Endothelial cell of umbilical vein (primary cell): Measurements from ENCODE around the gene SLC23A2. TPM values are rescaled to one million over a fixed set of nuclear protein-coding genes. Genes with fewer than 3 reads are reported as not detected.
A peak's percentile ranks its signal among the peaks of the same experiment; 100 is the strongest.

Source experiments
- BruUV-seq: library from RNA; stranded (reverse); fragments of 400-500 nt; replicated peaks from 2 replicates; lab custom pipeline; 2021; lab: Mats Ljungman, UMichigan
- CTCF ChIA-PET: fragments of 300-600, 350-600 bp; sonication (Branson Sonifier 250); formaldehyde crosslinking; loops from one replicate; lab custom pipeline; 2021; ENCODE audit warnings: antibody characterized with exemption, inconsistent platforms; lab: Charles Lee
- POLR2A ChIA-PET: fragments of 300-600, 350-600 bp; sonication (Branson Sonifier 250); formaldehyde crosslinking; loops from one replicate; lab custom pipeline; 2021; ENCODE audit warnings: antibody characterized with exemption, inconsistent platforms; lab: Charles Lee
- DNase-seq: peaks from one replicate; pipeline ENCODE4 v3.0.0-alpha.2; 2011; ENCODE audit warnings: low read depth, low spot score
- FAIRE-seq: peaks from 2 replicates; lab custom pipeline; 2011; peaks lifted over from hg19 to GRCh38; lab: Jason Lieb, UNC
- H2AFZ ChIP-seq: 2 replicates; pipeline ENCODE4 v1.6.0; 2012; ENCODE audit warnings: low read depth, low read length, control low read depth, inconsistent platforms
- H3K27ac ChIP-seq: 2 replicates; pipeline ENCODE4 v1.5.1; 2011; ENCODE audit warnings: low read depth, mild to moderate bottlenecking, control low read depth, low read length, moderate library complexity; ENCODE audit not compliant: insufficient read depth
- H3K27me3 ChIP-seq, 2 experiments: 2 replicates each; pipeline versions ENCODE4 v1.6.0 to v1.6.1; 2011; ENCODE audit warnings: low read length in 2 of 2, mixed read lengths in 1 of 2; ENCODE audit not compliant: control insufficient read depth in 2 of 2, insufficient read depth in 2 of 2
- H3K36me3 ChIP-seq, 2 experiments: 2 replicates in 1 of 2; 3 replicates in 1 of 2; pipeline ENCODE4 v1.5.1; 2011; ENCODE audit warnings: low read length in 2 of 2, mild to moderate bottlenecking in 1 of 2, moderate library complexity in 1 of 2; ENCODE audit not compliant: control insufficient read depth in 2 of 2, insufficient read depth in 2 of 2; ENCODE audit errors: extremely low read depth in 1 of 2
- H3K4me1 ChIP-seq: 3 replicates; pipeline ENCODE4 v1.5.1; 2011; ENCODE audit warnings: mild to moderate bottlenecking, low read length; ENCODE audit not compliant: control insufficient read depth, insufficient read depth; ENCODE audit errors: extremely low read depth
- H3K4me2 ChIP-seq: 2 replicates; pipeline ENCODE4 v1.6.1; 2011; ENCODE audit warnings: low read length, control low read depth, mixed read lengths; ENCODE audit not compliant: insufficient read depth
- H3K4me3 ChIP-seq, 3 experiments: fragments of 200-600 bp in 1 of 3; sonication (generic), shearing (Covaris generic) in 1 of 3; replicated peaks in 1 of 3; 2 replicates each; pipeline ENCODE4 v1.5.1; 2011 to 2016; ENCODE audit warnings: control low read depth in 3 of 3, low read length in 3 of 3, mild to moderate bottlenecking in 2 of 3, inconsistent platforms in 1 of 3, low read depth in 1 of 3, moderate library complexity in 1 of 3; ENCODE audit not compliant: insufficient read depth in 1 of 3
- H3K79me2 ChIP-seq: 2 replicates; pipeline ENCODE4 v1.6.0; 2012; ENCODE audit warnings: low read length, inconsistent platforms; ENCODE audit not compliant: control insufficient read depth, insufficient read depth
- H3K9ac ChIP-seq: replicated peaks from 2 replicates; pipeline ENCODE3; 2011; ENCODE audit warnings: low read length, control low read depth; ENCODE audit not compliant: insufficient read depth; ENCODE audit errors: extremely low read depth
- H3K9me1 ChIP-seq: replicated peaks from 3 replicates; pipeline ENCODE4 v1.6.0; 2011; ENCODE audit warnings: mild to moderate bottlenecking, low read length; ENCODE audit not compliant: control insufficient read depth, insufficient read depth; ENCODE audit errors: extremely low read depth
- H3K9me3 ChIP-seq: replicated peaks from 2 replicates; pipeline ENCODE4 v1.5.1; 2012; ENCODE audit warnings: low read length, inconsistent platforms; ENCODE audit not compliant: control insufficient read depth, insufficient read depth
- H4K20me1 ChIP-seq: replicated peaks from 2 replicates; pipeline ENCODE3; 2011; ENCODE audit warnings: mild to moderate bottlenecking, low read length; ENCODE audit not compliant: control insufficient read depth, insufficient read depth; ENCODE audit errors: extremely low read depth
- EZH2 ChIP-seq: IDR thresholded peaks from 2 replicates; pipeline ENCODE4 v1.6.1; 2012; ENCODE audit warnings: borderline replicate concordance, low read depth, mild to moderate bottlenecking, moderate library complexity, low read length, inconsistent platforms; ENCODE audit not compliant: severe bottlenecking
- FOS ChIP-seq: IDR thresholded peaks from 2 replicates; pipeline ENCODE4 v1.6.1; 2011; ENCODE audit warnings: mild to moderate bottlenecking, low read length, moderate library complexity, borderline replicate concordance; ENCODE audit not compliant: insufficient read depth
- GATA2 ChIP-seq: IDR thresholded peaks from 2 replicates; pipeline ENCODE4 v1.7.0; 2011; ENCODE audit warnings: low read depth, mild to moderate bottlenecking, moderate library complexity, mixed read lengths, low read length; ENCODE audit not compliant: insufficient read length, insufficient read depth
- JUN ChIP-seq: IDR thresholded peaks from 2 replicates; pipeline ENCODE4 v1.6.1; 2011; ENCODE audit warnings: borderline replicate concordance, low read depth; ENCODE audit not compliant: insufficient read length, insufficient read depth
- MYC ChIP-seq: IDR thresholded peaks from one replicate; pipeline ENCODE4 v1.6.1; 2011; ENCODE audit warnings: mild to moderate bottlenecking, low read depth, low read length
- POLR2A ChIP-seq: IDR thresholded peaks from 2 replicates; pipeline ENCODE4 v1.6.1; 2012; ENCODE audit warnings: low read depth, mild to moderate bottlenecking, control low read depth, low read length
- POLR2AphosphoS5 ChIP-seq: IDR thresholded peaks from 2 replicates; pipeline ENCODE4 v1.6.1; 2012; ENCODE audit warnings: low read depth, mild to moderate bottlenecking, control low read depth, low read length, moderate library complexity; ENCODE audit not compliant: insufficient read depth
- dilution Hi-C: fragments of 300-500 bp; cut with MboI; formaldehyde crosslinking; loops from one replicate; pipeline ENCODE4 v1.15.0; 2019; ENCODE audit warnings: low sequenced_read_pairs; ENCODE audit not compliant: extremely low pct_ligation_motif_present
- intact Hi-C: fragments of 100-400 bp; cut with micrococcal nuclease; formaldehyde crosslinking; loops from one replicate; pipeline ENCODE4 v1.10.0; 2022
- polyA plus RNA-seq, 4 experiments: library from polyadenylated mRNA; depleted of rRNA in 3 of 4; stranded (reverse) in 3 of 4; unstranded in 1 of 4; fragments of >200 nt; gene quantifications; 2 replicates each; pipeline versions ENCODE4 v1.2.1 to v1.2.3, GENCODE V29; 2011 to 2012; ENCODE audit warnings: missing spikeins in 1 of 4
- total RNA-seq: library from RNA; stranded (reverse); gene quantifications from 2 replicates; pipeline ENCODE4 v1.2.3, GENCODE V29; 2021
- TF ChIP-seq, protein P1 (sequence below), 2 donors: IDR thresholded peaks; 1 replicate in 1 of 2; 2 replicates in 1 of 2; pipeline ENCODE4 v1.5.1; 2011; ENCODE audit warnings: low read length in 2 of 2, mild to moderate bottlenecking in 2 of 2, moderate library complexity in 2 of 2, control low read depth in 1 of 2, inconsistent platforms in 1 of 2, low read depth in 1 of 2; ENCODE audit not compliant: insufficient read depth in 1 of 2; ENCODE audit errors: extremely low read depth in 1 of 2
- TF ChIP-seq, protein P2 (sequence below): IDR thresholded peaks from 2 replicates; pipeline ENCODE4 v1.6.1; 2011; ENCODE audit not compliant: insufficient read depth, insufficient read length

Gene SLC23A2
- total and polyA plus RNA-seq, 2 donors (not counting 3 experiments of a cell fraction or from before 2014, with no cell fraction given) = 24.4 to 24.5 TPM

DNA sequence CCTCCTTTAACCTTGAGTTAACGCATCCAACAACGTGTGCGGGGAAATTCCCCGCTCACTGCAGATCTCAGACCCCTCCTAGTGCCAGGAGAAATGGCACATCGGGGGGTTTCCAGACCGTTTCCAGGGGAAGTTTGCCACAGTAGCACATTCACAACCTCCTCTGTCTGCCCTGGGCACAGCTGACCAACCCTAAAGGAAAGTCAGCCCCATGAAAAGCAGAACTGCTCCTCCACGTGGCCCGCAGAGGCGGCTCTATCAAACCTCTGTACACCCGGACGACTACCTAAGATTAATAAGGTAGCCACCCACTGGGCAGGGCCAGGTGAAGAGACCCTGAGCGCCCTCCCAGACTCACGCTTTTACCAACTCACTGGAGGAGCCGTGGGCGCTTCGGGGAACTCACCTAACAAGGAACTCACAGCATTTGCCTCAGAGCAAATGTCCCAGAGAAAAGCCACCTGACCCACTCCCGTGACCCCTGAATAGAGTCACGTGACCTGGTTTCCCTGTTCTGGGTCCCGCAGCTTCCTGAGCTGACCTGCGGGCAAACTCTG is 186.5 kb downstream of the SLC23A2 start:
- peaks cover 0 to under 1% of the 10 kb centered on the region in 2 experiments for H3K36me3 ChIP-seq
- FAIRE-seq (no peak), DNase-seq (peak; percentile 34)
- dilution Hi-C loops (no loop called here), intact Hi-C loops (loop anchor here (2.0 kb wide), 1 partner anchor 136 kb away; no protein-coding TSS in a partner anchor)
- H3K4me2 ChIP-seq = no peak overlapping the region
- TSS peak; percentile 98 for BruUV-seq
- peaks cover 28% of the 10 kb centered on the region for H3K4me1 ChIP-seq
- H3K4me3 ChIP-seq = no peak overlapping the region
- H3K9ac ChIP-seq = peak overlapping the region; percentile 53
- no peaks in the 10 kb centered on the region for H4K20me1 ChIP-seq
- H3K9me3 ChIP-seq = no peaks in the 10 kb centered on the region
- H3K9me1 ChIP-seq = no peaks in the 10 kb centered on the region
- CTCF ChIA-PET = interaction anchor here (1.0 to 1.3 kb wide), 4 partner anchors 16 to 141 kb away, joined by 3 to 5 read pairs (median 3); no protein-coding TSS in a partner anchor
- no peaks in the 10 kb centered on the region for H3K79me2 ChIP-seq
- peak overlapping the region; percentile 21 for H3K27ac ChIP-seq
- POLR2A ChIA-PET = no interaction called here
- H3K27me3 ChIP-seq = no peaks in the 10 kb centered on the region
- peak overlapping the region; percentile 0 for H2AFZ ChIP-seq
- TF ChIP-seq, protein P1, sequence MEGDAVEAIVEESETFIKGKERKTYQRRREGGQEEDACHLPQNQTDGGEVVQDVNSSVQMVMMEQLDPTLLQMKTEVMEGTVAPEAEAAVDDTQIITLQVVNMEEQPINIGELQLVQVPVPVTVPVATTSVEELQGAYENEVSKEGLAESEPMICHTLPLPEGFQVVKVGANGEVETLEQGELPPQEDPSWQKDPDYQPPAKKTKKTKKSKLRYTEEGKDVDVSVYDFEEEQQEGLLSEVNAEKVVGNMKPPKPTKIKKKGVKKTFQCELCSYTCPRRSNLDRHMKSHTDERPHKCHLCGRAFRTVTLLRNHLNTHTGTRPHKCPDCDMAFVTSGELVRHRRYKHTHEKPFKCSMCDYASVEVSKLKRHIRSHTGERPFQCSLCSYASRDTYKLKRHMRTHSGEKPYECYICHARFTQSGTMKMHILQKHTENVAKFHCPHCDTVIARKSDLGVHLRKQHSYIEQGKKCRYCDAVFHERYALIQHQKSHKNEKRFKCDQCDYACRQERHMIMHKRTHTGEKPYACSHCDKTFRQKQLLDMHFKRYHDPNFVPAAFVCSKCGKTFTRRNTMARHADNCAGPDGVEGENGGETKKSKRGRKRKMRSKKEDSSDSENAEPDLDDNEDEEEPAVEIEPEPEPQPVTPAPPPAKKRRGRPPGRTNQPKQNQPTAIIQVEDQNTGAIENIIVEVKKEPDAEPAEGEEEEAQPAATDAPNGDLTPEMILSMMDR (IDR thresholded peaks at IDR 0.05; ENCODE audit: extremely low read depth in 1 of 2, insufficient read depth in 1 of 2, low read depth in 1 of 2, low read length in 2 of 2) = no peak
- TF ChIP-seq MYC (no peak), POLR2A (no peak), POLR2AphosphoS5 (no peak), GATA2 (no peak), JUN (no peak), EZH2 (no peak), FOS (no peak)
- TF ChIP-seq, protein P2, sequence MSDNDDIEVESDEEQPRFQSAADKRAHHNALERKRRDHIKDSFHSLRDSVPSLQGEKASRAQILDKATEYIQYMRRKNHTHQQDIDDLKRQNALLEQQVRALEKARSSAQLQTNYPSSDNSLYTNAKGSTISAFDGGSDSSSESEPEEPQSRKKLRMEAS = no peak
